Measurements from ENCODE around the gene DUSP19.

Gene DUSP19

GRCh38 chr2:183049420-183049819 lies 29.1 kb upstream of the DUSP19 start:
- no peak for ATAC-seq
- Mint-ChIP-seq H3K27ac (no peak overlapping the region), H3K4me1 (no peaks in the 10 kb centered on the region), H3K36me3 (no peaks in the 10 kb centered on the region), H3K27me3 (peaks cover 18% of the 10 kb centered on the region), H3K4me3 (no peak overlapping the region), H3K9me3 (peaks cover 9% of the 10 kb centered on the region)

GRCh38 chr2:183057333-183057985 lies 21.1 kb upstream of the DUSP19 start:
- Mint-ChIP-seq H3K27me3 (peaks cover 13% of the 10 kb centered on the region), H3K36me3 (no peaks in the 10 kb centered on the region), H3K4me1 (no peaks in the 10 kb centered on the region), H3K4me3 (no peak overlapping the region), H3K9me3 (no peaks in the 10 kb centered on the region), H3K27ac (no peak overlapping the region)
- ATAC-seq = no peak

GRCh38 chr2:183059561-183059960 lies 19.0 kb upstream of the DUSP19 start:
- H3K27me3 Mint-ChIP-seq = peaks cover 18% of the 10 kb centered on the region
- H3K4me1 Mint-ChIP-seq = no peaks in the 10 kb centered on the region
- H3K4me3 Mint-ChIP-seq = no peak overlapping the region
- no peak for ATAC-seq
- H3K27ac Mint-ChIP-seq = no peak overlapping the region
- H3K9me3 Mint-ChIP-seq = no peaks in the 10 kb centered on the region
- H3K36me3 Mint-ChIP-seq = no peaks in the 10 kb centered on the region

GRCh38 chr2:183060571-183061231 lies 17.8 kb upstream of the DUSP19 start:
- no peak for ATAC-seq
- Mint-ChIP-seq H3K4me1 (no peaks in the 10 kb centered on the region), H3K27me3 (peaks cover 27% of the 10 kb centered on the region), H3K9me3 (no peaks in the 10 kb centered on the region), H3K4me3 (no peak overlapping the region), H3K27ac (no peak overlapping the region), H3K36me3 (no peaks in the 10 kb centered on the region)

GRCh38 chr2:183063083-183063482 lies 15.5 kb upstream of the DUSP19 start:
- Mint-ChIP-seq H3K27me3 (peaks cover 36% of the 10 kb centered on the region), H3K27ac (no peak overlapping the region), H3K36me3 (no peaks in the 10 kb centered on the region), H3K4me1 (no peaks in the 10 kb centered on the region), H3K9me3 (no peaks in the 10 kb centered on the region), H3K4me3 (no peak overlapping the region)
- no peak for ATAC-seq

- no peak for ATAC-seq
- H3K27ac Mint-ChIP-seq = no peak overlapping the region
- no peaks in the 10 kb centered on the region for H3K36me3 Mint-ChIP-seq
- H3K9me3 Mint-ChIP-seq = peaks cover 8% of the 10 kb centered on the region
- H3K4me1 Mint-ChIP-seq = no peaks in the 10 kb centered on the region
- peaks cover 65% of the 10 kb centered on the region for H3K27me3 Mint-ChIP-seq
- H3K4me3 Mint-ChIP-seq = no peak overlapping the region
Measured at GRCh38 chr2:183068561-183068960, 10.0 kb upstream of the DUSP19 start.

GRCh38 chr2:183069174-183069573 lies 9.4 kb upstream of the DUSP19 start:
- peaks cover 8% of the 10 kb centered on the region for H3K9me3 Mint-ChIP-seq
- H3K27ac Mint-ChIP-seq = no peak overlapping the region
- no peak for ATAC-seq
- no peaks in the 10 kb centered on the region for H3K36me3 Mint-ChIP-seq
- H3K27me3 Mint-ChIP-seq = peaks cover 59% of the 10 kb centered on the region
- no peak overlapping the region for H3K4me3 Mint-ChIP-seq
- H3K4me1 Mint-ChIP-seq = no peaks in the 10 kb centered on the region

GRCh38 chr2:183070942-183071844 lies 7.4 kb upstream of the DUSP19 start:
- Mint-ChIP-seq H3K4me1 (no peaks in the 10 kb centered on the region), H3K27ac (no peak overlapping the region), H3K9me3 (peaks cover 8% of the 10 kb centered on the region), H3K27me3 (peaks cover 46% of the 10 kb centered on the region), H3K4me3 (no peak overlapping the region), H3K36me3 (no peaks in the 10 kb centered on the region)
- ATAC-seq = no peak

- H3K27me3 Mint-ChIP-seq = peaks cover 37% of the 10 kb centered on the region
- H3K27ac Mint-ChIP-seq = no peak overlapping the region
- H3K36me3 Mint-ChIP-seq = no peaks in the 10 kb centered on the region
- H3K9me3 Mint-ChIP-seq = peaks cover 8% of the 10 kb centered on the region
- no peak for ATAC-seq
- H3K4me3 Mint-ChIP-seq = no peak overlapping the region
- H3K4me1 Mint-ChIP-seq = no peaks in the 10 kb centered on the region
Measured at GRCh38 chr2:183072177-183072576, 6.4 kb upstream of the DUSP19 start.

- peaks cover 6% of the 10 kb centered on the region for H3K4me1 Mint-ChIP-seq
- no peaks in the 10 kb centered on the region for H3K36me3 Mint-ChIP-seq
- H3K27me3 Mint-ChIP-seq = no peaks in the 10 kb centered on the region
- H3K4me3 Mint-ChIP-seq = peak overlapping the region; percentile 94
- peak overlapping the region; percentile 82 for H3K27ac Mint-ChIP-seq
- ATAC-seq = peak; percentile 47
- no peaks in the 10 kb centered on the region for H3K9me3 Mint-ChIP-seq
Measured at GRCh38 chr2:183078163-183078463, 434 bp upstream of the DUSP19 start.

GRCh38 chr2:183079139-183079775 lies 710 bp downstream of the DUSP19 start:
- H3K27me3 Mint-ChIP-seq = no peaks in the 10 kb centered on the region

GRCh38 chr2:183081911-183082310 lies 3.4 kb downstream of the DUSP19 start:
- no peaks in the 10 kb centered on the region for H3K9me3 Mint-ChIP-seq
- no peaks in the 10 kb centered on the region for H3K36me3 Mint-ChIP-seq
- ATAC-seq = no peak
- H3K4me1 Mint-ChIP-seq = peaks cover 6% of the 10 kb centered on the region
- H3K27me3 Mint-ChIP-seq = no peaks in the 10 kb centered on the region
- H3K4me3 Mint-ChIP-seq = no peak overlapping the region
- no peak overlapping the region for H3K27ac Mint-ChIP-seq

More at GRCh38 chr2:183079139-183079775, 710 bp downstream of the DUSP19 start:
- H3K9me3 Mint-ChIP-seq = no peaks in the 10 kb centered on the region
- H3K36me3 Mint-ChIP-seq = no peaks in the 10 kb centered on the region
- peak; percentile 5 for ATAC-seq
- H3K4me1 Mint-ChIP-seq = peaks cover 6% of the 10 kb centered on the region
- peak overlapping the region; percentile 94 for H3K4me3 Mint-ChIP-seq
- peak overlapping the region; percentile 82 for H3K27ac Mint-ChIP-seq

GRCh38 chr2:183088061-183088460 lies 9.5 kb downstream of the DUSP19 start:
- Mint-ChIP-seq H3K9me3 (no peaks in the 10 kb centered on the region), H3K4me3 (no peak overlapping the region), H3K36me3 (peaks cover 5% of the 10 kb centered on the region), H3K27me3 (no peaks in the 10 kb centered on the region), H3K27ac (no peak overlapping the region), H3K4me1 (no peaks in the 10 kb centered on the region)
- no peak for ATAC-seq

GRCh38 chr2:183089192-183089851 lies 10.8 kb downstream of the DUSP19 start:
- peak overlapping the region; percentile 71 for H3K4me3 Mint-ChIP-seq
- peak overlapping the region; percentile 47 for H3K27ac Mint-ChIP-seq
- ATAC-seq = peak; percentile 76

More at GRCh38 chr2:183089192-183089851, 10.8 kb downstream of the DUSP19 start:
- H3K27me3 Mint-ChIP-seq = no peaks in the 10 kb centered on the region
- H3K9me3 Mint-ChIP-seq = no peaks in the 10 kb centered on the region
- H3K36me3 Mint-ChIP-seq = peaks cover 5% of the 10 kb centered on the region
- H3K4me1 Mint-ChIP-seq = no peaks in the 10 kb centered on the region
